Measurements from ENCODE around the gene CDT1. TPM values are rescaled to one million over a fixed set of nuclear protein-coding genes. Genes with fewer than 3 reads are reported as not detected.

Gene CDT1
- total and polyA plus RNA-seq, 2 experiments from 2014 or later: 32.6 to 187 TPM

DNA sequence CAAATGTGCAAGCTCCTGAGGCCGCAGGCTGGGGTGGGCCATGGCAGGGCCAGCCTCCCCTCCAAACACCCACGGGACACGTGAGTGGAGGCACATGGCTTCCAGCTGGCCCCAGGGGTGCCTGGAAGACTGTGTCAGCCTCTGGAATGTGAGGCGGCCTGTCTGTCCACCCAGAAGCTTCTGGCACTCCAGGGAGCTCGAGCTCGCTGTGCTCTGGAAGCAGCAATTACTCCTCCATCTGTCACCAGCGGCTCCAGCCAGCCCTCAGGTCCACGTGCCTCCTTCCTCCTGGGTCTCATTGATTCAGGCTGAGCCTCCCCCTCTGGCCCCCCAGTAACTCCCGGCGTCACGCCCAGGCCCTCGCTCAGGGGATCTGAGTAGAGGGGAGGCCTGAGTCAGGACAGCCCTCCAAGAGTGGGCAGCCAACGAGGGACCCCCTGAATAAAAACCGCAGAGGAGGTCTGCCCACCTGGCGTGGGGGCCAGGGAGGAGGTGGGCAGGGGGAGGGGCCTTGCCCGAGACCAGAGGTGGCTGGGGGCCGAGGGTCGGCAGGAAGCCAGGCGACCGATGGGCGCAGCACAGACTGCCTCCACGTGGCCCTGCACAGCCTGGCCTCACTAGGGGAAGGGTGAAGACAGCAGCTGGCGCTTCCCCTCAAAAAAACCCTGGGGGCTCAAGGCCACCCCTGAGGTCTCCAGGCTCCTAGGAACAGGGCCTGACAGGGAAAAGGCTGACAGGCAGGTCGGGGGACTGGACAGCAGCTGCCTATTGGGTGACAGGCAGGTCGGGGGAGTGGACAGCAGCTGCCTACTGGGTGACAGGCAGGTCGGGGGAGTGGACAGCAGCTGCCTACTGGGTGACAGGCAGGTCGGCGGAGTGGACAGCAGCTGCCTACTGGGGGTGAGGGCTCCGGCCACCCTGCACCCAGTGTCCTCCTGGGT, 30.4 kb upstream of the CDT1 start:
- Histone ChIP-seq H3K4me3 (no peak overlapping the region), H4K20me1 (replicated peaks; ENCODE audit: insufficient read depth) (no peaks in the 10 kb centered on the region), H3K4me2 (no peak overlapping the region), H3K27me3 (ENCODE audit: insufficient read depth) (no peaks in the 10 kb centered on the region), H3K36me3 (ENCODE audit: insufficient read depth) (no peaks in the 10 kb centered on the region), H3K27ac (ENCODE audit: low read depth) (no peak overlapping the region), H2AFZ (no peak overlapping the region), H3K4me1 (ENCODE audit: insufficient read depth) (peaks cover 39% of the 10 kb centered on the region), H3K79me2 (replicated peaks; ENCODE audit: insufficient read depth) (peaks cover 42% of the 10 kb centered on the region), H3F3A (replicated peaks; ENCODE audit: low read depth) (peaks cover 10% of the 10 kb centered on the region; the same call in 1 of the 2 replicates), H3K9me2 (ENCODE audit: insufficient read depth) (no peaks in the 10 kb centered on the region)
- DNase-seq (ENCODE audit: low spot score): no peak
- no peaks in the 10 kb centered on the region for H3K36me3 Mint-ChIP-seq (ENCODE audit: low read depth)
- no peak for ATAC-seq
- TF ChIP-seq ZNF331 (CRISPR knock-in tag; IDR thresholded peaks at IDR 0.05; ENCODE audit: low read depth) (no peak), STAT1 (IDR thresholded peaks at IDR 0.05; ENCODE audit: unreplicated experiment) (no peak)
- TF ChIP-seq, protein P1, sequence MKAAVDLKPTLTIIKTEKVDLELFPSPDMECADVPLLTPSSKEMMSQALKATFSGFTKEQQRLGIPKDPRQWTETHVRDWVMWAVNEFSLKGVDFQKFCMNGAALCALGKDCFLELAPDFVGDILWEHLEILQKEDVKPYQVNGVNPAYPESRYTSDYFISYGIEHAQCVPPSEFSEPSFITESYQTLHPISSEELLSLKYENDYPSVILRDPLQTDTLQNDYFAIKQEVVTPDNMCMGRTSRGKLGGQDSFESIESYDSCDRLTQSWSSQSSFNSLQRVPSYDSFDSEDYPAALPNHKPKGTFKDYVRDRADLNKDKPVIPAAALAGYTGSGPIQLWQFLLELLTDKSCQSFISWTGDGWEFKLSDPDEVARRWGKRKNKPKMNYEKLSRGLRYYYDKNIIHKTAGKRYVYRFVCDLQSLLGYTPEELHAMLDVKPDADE (IDR thresholded peaks at IDR 0.05): no peak
- TF ChIP-seq, protein P2, sequence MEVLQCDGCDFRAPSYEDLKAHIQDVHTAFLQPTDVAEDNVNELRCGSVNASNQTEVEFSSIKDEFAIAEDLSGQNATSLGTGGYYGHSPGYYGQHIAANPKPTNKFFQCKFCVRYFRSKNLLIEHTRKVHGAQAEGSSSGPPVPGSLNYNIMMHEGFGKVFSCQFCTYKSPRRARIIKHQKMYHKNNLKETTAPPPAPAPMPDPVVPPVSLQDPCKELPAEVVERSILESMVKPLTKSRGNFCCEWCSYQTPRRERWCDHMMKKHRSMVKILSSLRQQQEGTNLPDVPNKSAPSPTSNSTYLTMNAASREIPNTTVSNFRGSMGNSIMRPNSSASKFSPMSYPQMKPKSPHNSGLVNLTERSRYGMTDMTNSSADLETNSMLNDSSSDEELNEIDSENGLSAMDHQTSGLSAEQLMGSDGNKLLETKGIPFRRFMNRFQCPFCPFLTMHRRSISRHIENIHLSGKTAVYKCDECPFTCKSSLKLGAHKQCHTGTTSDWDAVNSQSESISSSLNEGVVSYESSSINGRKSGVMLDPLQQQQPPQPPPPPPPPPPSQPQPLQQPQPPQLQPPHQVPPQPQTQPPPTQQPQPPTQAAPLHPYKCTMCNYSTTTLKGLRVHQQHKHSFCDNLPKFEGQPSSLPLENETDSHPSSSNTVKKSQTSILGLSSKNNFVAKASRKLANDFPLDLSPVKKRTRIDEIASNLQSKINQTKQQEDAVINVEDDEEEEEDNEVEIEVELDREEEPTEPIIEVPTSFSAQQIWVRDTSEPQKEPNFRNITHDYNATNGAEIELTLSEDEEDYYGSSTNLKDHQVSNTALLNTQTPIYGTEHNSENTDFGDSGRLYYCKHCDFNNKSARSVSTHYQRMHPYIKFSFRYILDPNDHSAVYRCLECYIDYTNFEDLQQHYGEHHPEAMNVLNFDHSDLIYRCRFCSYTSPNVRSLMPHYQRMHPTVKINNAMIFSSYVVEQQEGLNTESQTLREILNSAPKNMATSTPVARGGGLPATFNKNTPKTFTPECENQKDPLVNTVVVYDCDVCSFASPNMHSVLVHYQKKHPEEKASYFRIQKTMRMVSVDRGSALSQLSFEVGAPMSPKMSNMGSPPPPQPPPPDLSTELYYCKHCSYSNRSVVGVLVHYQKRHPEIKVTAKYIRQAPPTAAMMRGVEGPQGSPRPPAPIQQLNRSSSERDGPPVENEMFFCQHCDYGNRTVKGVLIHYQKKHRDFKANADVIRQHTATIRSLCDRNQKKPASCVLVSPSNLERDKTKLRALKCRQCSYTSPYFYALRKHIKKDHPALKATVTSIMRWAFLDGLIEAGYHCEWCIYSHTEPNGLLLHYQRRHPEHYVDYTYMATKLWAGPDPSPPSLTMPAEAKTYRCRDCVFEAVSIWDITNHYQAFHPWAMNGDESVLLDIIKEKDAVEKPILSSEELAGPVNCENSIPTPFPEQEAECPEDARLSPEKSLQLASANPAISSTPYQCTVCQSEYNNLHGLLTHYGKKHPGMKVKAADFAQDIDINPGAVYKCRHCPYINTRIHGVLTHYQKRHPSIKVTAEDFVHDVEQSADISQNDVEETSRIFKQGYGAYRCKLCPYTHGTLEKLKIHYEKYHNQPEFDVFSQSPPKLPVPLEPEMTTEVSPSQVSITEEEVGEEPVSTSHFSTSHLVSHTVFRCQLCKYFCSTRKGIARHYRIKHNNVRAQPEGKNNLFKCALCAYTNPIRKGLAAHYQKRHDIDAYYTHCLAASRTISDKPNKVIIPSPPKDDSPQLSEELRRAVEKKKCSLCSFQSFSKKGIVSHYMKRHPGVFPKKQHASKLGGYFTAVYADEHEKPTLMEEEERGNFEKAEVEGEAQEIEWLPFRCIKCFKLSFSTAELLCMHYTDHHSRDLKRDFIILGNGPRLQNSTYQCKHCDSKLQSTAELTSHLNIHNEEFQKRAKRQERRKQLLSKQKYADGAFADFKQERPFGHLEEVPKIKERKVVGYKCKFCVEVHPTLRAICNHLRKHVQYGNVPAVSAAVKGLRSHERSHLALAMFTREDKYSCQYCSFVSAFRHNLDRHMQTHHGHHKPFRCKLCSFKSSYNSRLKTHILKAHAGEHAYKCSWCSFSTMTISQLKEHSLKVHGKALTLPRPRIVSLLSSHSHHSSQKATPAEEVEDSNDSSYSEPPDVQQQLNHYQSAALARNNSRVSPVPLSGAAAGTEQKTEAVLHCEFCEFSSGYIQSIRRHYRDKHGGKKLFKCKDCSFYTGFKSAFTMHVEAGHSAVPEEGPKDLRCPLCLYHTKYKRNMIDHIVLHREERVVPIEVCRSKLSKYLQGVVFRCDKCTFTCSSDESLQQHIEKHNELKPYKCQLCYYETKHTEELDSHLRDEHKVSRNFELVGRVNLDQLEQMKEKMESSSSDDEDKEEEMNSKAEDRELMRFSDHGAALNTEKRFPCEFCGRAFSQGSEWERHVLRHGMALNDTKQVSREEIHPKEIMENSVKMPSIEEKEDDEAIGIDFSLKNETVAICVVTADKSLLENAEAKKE (CRISPR knock-in tag; IDR thresholded peaks at IDR 0.05): no peak
- H3K4me1 Mint-ChIP-seq: peaks cover 36% of the 10 kb centered on the region
- no peak overlapping the region for H3K4me3 Mint-ChIP-seq
- peaks cover 23% of the 10 kb centered on the region for H3K27me3 Mint-ChIP-seq (ENCODE audit: insufficient read depth, low read depth, poor library complexity)
- H3K9me3 Mint-ChIP-seq: no peaks in the 10 kb centered on the region; the same call in 2 of the 3 replicates
- H3K27ac Mint-ChIP-seq: no peak overlapping the region
